ENCODE data around the gene PLXNB2.
A peak's percentile ranks its signal among the peaks of the same experiment; 100 is the strongest.
"Not testable (repeated sequence)": the region's sequence is repeated elsewhere in the genome, so short reads cannot be mapped to it uniquely, and the experiment has no call there.

Gene PLXNB2

DNA sequence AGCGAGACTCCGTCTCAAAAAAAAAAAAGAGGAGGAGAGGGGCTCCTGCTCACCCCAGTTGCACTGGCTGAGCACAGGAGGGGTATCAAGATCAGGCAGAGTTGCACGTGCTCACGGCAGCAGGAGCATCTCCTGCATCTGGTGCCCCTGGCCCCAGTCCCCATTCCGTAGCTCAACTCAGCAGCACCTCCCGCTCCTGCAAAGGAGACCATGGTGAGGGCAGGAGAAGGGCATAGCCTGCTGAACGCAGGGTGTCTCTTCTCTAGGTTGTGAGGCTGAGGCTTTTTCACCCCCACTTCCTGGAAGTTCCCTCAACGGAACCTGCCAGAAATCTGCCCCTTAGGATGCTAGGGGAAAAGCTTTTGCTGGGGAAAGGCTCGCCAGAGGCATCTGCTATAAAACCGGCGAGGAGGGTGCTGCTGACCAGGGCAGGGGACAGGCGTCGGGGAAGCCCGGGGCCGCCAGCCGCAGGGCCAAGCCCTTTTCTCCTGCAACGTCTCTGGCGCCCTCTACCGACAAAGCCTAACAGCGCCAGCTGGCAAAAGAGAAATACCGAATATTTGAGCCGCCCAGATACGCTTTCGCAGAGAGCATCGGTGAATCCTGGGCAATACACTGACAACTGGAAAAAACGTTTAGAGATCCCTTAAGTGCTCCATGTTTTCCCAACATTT is 34.7 kb upstream of the PLXNB2 start:
- H3K4me3 ChIP-seq, result peak overlapping the region; percentile 99
- no peaks in the 10 kb centered on the region for H3K9me3 ChIP-seq
- H3K27ac ChIP-seq, result peak overlapping the region in 1 of 2 donors; percentile 88
- intact Hi-C loops (cut with DNase I; ENCODE audit: low total_unique reads), result loop anchor here (2.0 kb wide), 2 partner anchors 15 to 97 kb away; partner anchors contain the start of genes DENND6B and TUBGCP6
- TF ChIP-seq, protein P1, sequence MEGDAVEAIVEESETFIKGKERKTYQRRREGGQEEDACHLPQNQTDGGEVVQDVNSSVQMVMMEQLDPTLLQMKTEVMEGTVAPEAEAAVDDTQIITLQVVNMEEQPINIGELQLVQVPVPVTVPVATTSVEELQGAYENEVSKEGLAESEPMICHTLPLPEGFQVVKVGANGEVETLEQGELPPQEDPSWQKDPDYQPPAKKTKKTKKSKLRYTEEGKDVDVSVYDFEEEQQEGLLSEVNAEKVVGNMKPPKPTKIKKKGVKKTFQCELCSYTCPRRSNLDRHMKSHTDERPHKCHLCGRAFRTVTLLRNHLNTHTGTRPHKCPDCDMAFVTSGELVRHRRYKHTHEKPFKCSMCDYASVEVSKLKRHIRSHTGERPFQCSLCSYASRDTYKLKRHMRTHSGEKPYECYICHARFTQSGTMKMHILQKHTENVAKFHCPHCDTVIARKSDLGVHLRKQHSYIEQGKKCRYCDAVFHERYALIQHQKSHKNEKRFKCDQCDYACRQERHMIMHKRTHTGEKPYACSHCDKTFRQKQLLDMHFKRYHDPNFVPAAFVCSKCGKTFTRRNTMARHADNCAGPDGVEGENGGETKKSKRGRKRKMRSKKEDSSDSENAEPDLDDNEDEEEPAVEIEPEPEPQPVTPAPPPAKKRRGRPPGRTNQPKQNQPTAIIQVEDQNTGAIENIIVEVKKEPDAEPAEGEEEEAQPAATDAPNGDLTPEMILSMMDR (IDR thresholded peaks at IDR 0.05), result peak; percentile 94 to 98
- H3K4me1 ChIP-seq, result peaks cover 0 to 22% (median 14%) of the 10 kb centered on the region in 4 donors
- peak; percentile 91 to 92 for DNase-seq
- H3K36me3 ChIP-seq, result no peaks in the 10 kb centered on the region
- H3K27me3 ChIP-seq, result no peaks in the 10 kb centered on the region

DNA sequence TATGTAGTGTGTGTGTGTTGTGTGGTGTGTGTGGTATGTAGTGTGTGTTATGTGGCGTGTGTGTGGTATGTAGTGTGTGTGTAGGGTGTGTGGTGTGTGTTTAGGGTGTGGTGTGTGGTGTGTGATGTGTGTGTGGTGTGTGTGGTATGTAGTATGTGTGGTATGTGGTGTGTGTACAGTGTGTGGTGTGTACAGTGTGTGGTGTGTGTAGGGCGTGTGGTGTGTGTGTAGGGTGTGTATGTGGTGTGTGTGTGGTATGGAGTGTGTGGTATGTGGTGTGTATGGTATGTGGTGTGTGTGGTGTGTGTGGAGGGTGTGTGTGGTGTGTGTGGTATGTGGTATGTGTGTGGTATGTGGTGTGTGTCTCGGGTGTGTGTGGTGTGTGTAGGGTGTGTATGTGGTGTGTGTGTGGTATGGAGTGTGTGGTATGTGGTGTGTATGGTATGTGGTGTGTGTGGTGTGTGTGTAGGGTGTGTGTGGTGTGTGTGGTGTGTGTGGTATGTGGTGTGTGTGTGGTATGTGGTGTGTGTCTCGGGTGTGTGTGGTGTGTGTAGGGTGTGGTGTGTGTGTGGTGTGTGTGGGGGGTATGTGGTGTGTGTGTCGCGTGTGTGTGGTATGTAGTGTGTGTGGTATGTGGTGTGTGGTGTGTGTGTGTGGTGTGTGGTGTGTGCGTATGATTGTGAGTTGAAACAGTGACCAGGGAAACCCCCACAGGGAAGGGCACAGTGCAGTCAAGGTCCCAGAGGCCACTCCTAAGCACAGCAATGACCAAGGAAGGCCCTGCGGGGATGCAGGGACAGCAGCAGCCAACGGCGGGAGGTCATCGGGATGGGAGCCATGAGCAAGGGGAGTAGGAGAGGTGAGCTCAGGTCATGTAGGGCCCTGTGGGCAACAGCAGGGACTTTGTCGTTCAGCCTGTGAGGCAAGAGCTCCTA is 32.8 kb upstream of the PLXNB2 start:
- no peak overlapping the region for H3K4me3 ChIP-seq
- intact Hi-C loops (cut with DNase I; ENCODE audit: low total_unique reads), result no loop called here
- peaks cover 0 to 11% (median 5%) of the 10 kb centered on the region in 4 donors for H3K4me1 ChIP-seq
- H3K9me3 ChIP-seq, result no peaks in the 10 kb centered on the region
- H3K36me3 ChIP-seq, result no peaks in the 10 kb centered on the region
- no peaks in the 10 kb centered on the region for H3K27me3 ChIP-seq
- no peak overlapping the region for H3K27ac ChIP-seq
- TF ChIP-seq, protein P1 (IDR thresholded peaks at IDR 0.05), result no peak
- DNase-seq, result no peak

DNA sequence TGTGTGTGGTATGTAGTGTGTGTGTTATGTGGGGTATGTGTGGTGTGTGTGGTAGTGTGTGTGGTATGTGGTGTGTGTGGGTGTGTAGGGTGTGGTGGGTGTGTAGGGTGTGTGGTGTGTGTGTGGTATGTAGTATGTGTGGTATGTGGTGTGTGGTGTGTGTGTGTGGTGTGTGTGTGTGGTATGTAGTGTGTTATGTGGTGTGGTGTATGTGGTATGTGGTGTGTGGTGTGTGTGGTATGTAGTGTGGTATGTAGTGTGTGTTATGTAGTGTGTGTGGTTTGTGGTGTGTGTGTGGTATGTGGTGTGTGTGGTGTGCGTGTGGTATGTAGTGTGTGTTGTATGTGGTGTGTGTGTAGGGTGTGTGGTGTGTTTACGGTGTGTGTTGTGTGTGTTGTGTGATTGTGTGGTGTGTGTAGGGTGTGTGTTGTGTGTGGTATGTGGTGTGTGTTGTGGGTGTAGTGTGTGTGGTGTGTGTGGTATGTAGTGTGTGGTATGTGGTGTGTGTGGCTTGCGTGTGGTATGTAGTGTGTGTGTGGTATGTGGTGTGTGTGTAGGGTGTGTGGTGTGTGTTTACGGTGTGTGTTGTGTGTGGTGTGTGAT is 31.5 kb upstream of the PLXNB2 start:
- no peaks in the 10 kb centered on the region for H3K9me3 ChIP-seq
- TF ChIP-seq, protein P1 (IDR thresholded peaks at IDR 0.05), result no peak
- intact Hi-C loops (cut with DNase I; ENCODE audit: low total_unique reads), result no loop called here
- no peak for DNase-seq
- no peaks in the 10 kb centered on the region for H3K27me3 ChIP-seq
- H3K4me1 ChIP-seq, result peaks cover 0 to 11% (median 5%) of the 10 kb centered on the region in 4 donors
- H3K36me3 ChIP-seq, result no peaks in the 10 kb centered on the region
- H3K27ac ChIP-seq, result no peak overlapping the region
- no peak overlapping the region for H3K4me3 ChIP-seq

DNA sequence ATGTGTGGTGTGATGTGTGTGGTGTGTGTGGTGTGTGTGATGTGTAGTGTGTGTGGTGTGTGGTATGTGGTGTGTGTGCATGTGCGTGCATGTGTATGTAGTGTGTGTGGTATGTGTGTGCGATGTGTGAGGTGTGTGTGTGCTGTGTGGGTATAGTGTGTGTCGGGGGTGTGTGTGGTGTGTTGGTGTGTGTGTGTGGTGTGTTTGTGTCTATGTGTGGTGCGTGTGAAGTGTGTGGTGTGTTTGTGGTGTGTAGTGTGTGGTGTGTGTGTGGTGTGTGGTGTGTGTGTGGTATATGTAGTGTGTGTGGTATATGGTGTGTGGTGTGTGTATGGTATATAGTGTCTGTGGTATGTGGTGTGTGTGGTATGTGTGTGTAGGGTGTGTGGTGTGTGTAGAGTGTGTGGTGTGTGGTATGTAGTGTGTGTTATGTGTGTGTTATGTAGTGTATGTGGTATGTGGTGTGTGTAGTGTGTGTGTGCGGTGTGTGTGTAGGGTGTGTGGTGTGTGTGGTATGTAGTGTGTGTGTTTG is 30.7 kb upstream of the PLXNB2 start:
- H3K36me3 ChIP-seq, result no peaks in the 10 kb centered on the region
- H3K4me1 ChIP-seq, result peaks cover 0 to 11% (median 5%) of the 10 kb centered on the region in 4 donors
- no peak overlapping the region for H3K4me3 ChIP-seq
- H3K27me3 ChIP-seq, result no peaks in the 10 kb centered on the region
- no peak overlapping the region for H3K27ac ChIP-seq
- intact Hi-C loops (cut with DNase I; ENCODE audit: low total_unique reads), result no loop called here
- TF ChIP-seq, protein P1 (IDR thresholded peaks at IDR 0.05), result no peak
- no peak for DNase-seq
- H3K9me3 ChIP-seq, result no peaks in the 10 kb centered on the region

DNA sequence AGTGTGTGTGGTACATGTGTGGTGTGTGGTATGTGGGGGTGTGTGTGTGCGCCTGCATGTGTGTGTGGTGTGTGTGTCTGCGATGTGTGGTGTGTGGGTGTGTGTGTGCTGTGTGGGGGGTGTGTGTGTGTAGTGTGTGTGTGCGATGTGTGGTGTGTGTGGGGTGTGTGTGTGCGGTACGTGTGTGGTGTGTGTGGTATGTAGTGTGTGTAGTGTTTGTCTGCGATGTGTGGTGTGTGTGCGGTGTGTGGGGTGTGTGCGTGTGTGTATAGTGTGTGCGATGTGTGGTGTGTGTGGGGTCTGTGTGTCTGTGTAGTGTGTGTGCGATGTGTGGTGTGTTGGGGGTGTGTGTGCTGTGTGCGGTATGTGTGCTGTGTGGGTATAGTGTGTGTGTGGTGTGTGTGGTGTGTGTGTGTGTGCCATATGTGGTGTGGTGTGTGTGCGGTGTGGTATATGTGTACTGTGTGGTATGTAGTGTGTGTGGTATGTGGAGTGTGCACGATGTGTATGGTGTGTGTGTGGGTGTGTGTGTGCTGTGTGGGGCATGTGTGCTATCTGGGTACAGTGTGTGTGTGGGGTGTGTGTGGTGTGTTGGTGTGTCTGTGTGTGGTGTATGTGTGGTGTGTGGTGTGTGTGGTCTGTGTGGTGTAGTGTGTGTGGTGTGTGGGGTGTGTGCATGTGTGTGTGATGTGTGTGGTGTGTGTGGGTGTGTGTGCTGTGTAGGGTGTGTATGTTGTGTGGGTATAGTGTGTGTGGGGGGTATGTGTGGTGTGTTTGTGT is 30.0 kb upstream of the PLXNB2 start:
- Histone ChIP-seq H3K9me3 (no peaks in the 10 kb centered on the region), H3K36me3 (no peaks in the 10 kb centered on the region), H3K4me3 (no peak overlapping the region), H3K4me1 (peaks cover 0 to 6% (median 2%) of the 10 kb centered on the region in 4 donors), H3K27me3 (no peaks in the 10 kb centered on the region), H3K27ac (no peak overlapping the region)
- TF ChIP-seq, protein P1 (IDR thresholded peaks at IDR 0.05), result no peak
- DNase-seq, result no peak
- intact Hi-C loops (cut with DNase I; ENCODE audit: low total_unique reads), result no loop called here

DNA sequence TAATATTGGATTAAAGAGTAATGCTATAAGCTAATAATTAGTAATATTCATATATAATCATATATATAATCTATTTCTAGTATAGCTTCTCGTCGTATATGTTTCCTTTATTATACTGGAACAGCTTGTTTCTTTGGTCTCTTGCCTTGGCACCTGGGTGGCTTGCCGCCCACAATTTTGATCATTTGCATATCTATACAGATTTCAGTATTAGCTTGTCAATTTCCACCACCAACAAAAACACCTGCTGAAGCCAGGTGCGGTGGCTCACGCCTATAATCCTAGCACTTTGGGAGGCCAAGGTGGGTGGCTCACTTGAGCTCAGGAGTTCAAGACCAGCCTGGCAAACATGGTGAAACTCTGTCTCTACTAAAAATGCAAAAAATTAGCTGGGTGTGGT is 27.0 kb upstream of the PLXNB2 start:
- not testable (repeated sequence) for H3K36me3 ChIP-seq

More for the DNA sequence above, 27.0 kb upstream of the PLXNB2 start:
- H3K27ac ChIP-seq; H3K27me3 ChIP-seq; H3K9me3 ChIP-seq; H3K4me1 ChIP-seq; DNase-seq; H3K4me3 ChIP-seq; intact Hi-C loops (cut with DNase I; ENCODE audit: low total_unique reads): not testable (repeated sequence)

All from tibial artery (tissue), 4 donors.